HCT116 (cell line): Measurements from ENCODE around the gene GPC5. TPM values are rescaled to one million over a fixed set of nuclear protein-coding genes. Genes with fewer than 3 reads are reported as not detected.

Experiments
- ATAC-seq: fragments of 200-7000 bp; cut with Tn5 transposase; 2 replicates; pipeline ENCODE4 v1.9.1; 2020; ENCODE audit warnings: mild to moderate bottlenecking, moderate library complexity
- BruUV-seq: library from RNA; stranded (reverse); fragments of 400-500 nt; replicated peaks from 2 replicates; lab custom pipeline; 2021; lab: Mats Ljungman, UMichigan
- CTCF ChIA-PET: fragments of 300-600 bp; sonication (Branson Sonifier 250); formaldehyde crosslinking; loops from one replicate; lab custom pipeline; 2021; ENCODE audit warnings: antibody characterized with exemption; lab: Charles Lee
- POLR2A ChIA-PET: fragments of 300-600, 350-600 bp; sonication (Branson Sonifier 250); formaldehyde crosslinking; loops from one replicate; lab custom pipeline; 2021; ENCODE audit warnings: antibody characterized with exemption; lab: Charles Lee
- RAD21 ChIA-PET, 2 experiments: fragments of 300-600 bp; sonication (Branson Sonifier 250); formaldehyde crosslinking; loops; one replicate each; lab custom pipeline; 2023; ENCODE audit warnings: low total read pairs in 2 of 2; ENCODE audit not compliant: uncharacterized antibody in 2 of 2, unreplicated experiment in 2 of 2, low non-redundant PET in 1 of 2; lab: Charles Lee
- DNase-seq: peaks from one replicate; pipeline ENCODE4 v3.0.0-alpha.2; 2010; ENCODE audit warnings: low read depth, low spot score
- H2AFZ ChIP-seq: fragments of 200-600 bp; shearing (Covaris generic), sonication (generic); 2 replicates; pipeline ENCODE4 v1.6.1; 2017; ENCODE audit warnings: low read depth, mixed run types, mixed read lengths, antibody characterized with exemption, low read length; ENCODE audit not compliant: poor library complexity, severe bottlenecking
- H3K27ac ChIP-seq: 2 replicates; pipeline ENCODE4 v1.5.1; 2012; ENCODE audit warnings: low read depth, low read length
- H3K27me3 ChIP-seq: fragments of 200-600 bp; sonication (generic); 2 replicates; pipeline ENCODE4 v1.6.1; 2016; ENCODE audit warnings: mixed run types, low read length, mixed read lengths; ENCODE audit not compliant: insufficient read depth
- H3K36me3 ChIP-seq, 2 experiments: fragments of 200-500 bp in 1 of 2; fragments of 200-600 bp in 1 of 2; sonication (Bioruptor generic) in 1 of 2; sonication (generic) in 1 of 2; 2 replicates each; pipeline versions ENCODE4 v1.5.1 to v1.6.1; 2014 to 2016; ENCODE audit warnings: low read length in 2 of 2, inconsistent platforms in 1 of 2, mixed read lengths in 1 of 2, mixed run types in 1 of 2; ENCODE audit not compliant: insufficient read depth in 2 of 2, control insufficient read depth in 1 of 2
- H3K4me1 ChIP-seq, 2 experiments: fragments of 200-600 bp in 1 of 2; sonication (generic) in 1 of 2; 2 replicates each; pipeline versions ENCODE4 v1.5.1 to v1.6.1; 2012 to 2017; ENCODE audit warnings: low read length in 2 of 2, inconsistent platforms in 1 of 2, mild to moderate bottlenecking in 1 of 2, mixed read lengths in 1 of 2, mixed run types in 1 of 2, moderate library complexity in 1 of 2; ENCODE audit not compliant: insufficient read depth in 2 of 2, control insufficient read depth in 1 of 2
- H3K4me2 ChIP-seq: fragments of 200-600 bp; sonication (generic); 2 replicates; pipeline ENCODE4 v1.6.1; 2017; ENCODE audit warnings: mixed run types, low read length, mixed read lengths
- H3K4me3 ChIP-seq, 2 experiments: fragments of 200-600 bp in 1 of 2; sonication (generic) in 1 of 2; replicated peaks in 1 of 2; 2 replicates each; pipeline ENCODE4 v1.5.1; 2011 to 2016; ENCODE audit warnings: low read length in 2 of 2, control low read depth in 1 of 2, low read depth in 1 of 2, mild to moderate bottlenecking in 1 of 2, mixed read lengths in 1 of 2, mixed run types in 1 of 2
- H3K79me2 ChIP-seq: fragments of 200-600 bp; sonication (generic); 2 replicates; pipeline ENCODE4 v1.6.1; 2017; ENCODE audit warnings: mild to moderate bottlenecking, mixed run types, low read length, moderate library complexity, mixed read lengths; ENCODE audit not compliant: insufficient read depth
- H3K9ac ChIP-seq: fragments of 200-600 bp; sonication (generic); 2 replicates; pipeline ENCODE4 v1.6.1; 2016; ENCODE audit warnings: low read length, mixed read lengths
- H3K9me2 ChIP-seq: fragments of 200-600 bp; sonication (generic), shearing (Covaris generic); 2 replicates; pipeline ENCODE4 v1.6.1; 2017; ENCODE audit warnings: mixed run types, mild to moderate bottlenecking, moderate library complexity; ENCODE audit not compliant: insufficient read depth
- H3K9me3 ChIP-seq, 2 experiments: fragments of 200-500 bp in 1 of 2; fragments of 200-600 bp in 1 of 2; sonication (Bioruptor generic) in 1 of 2; sonication (generic) in 1 of 2; 2 replicates each; pipeline ENCODE4 v1.6.1; 2014 to 2017; ENCODE audit warnings: low read length in 2 of 2, mixed read lengths in 2 of 2, inconsistent platforms in 1 of 2, low read depth in 1 of 2, mild to moderate bottlenecking in 1 of 2, mixed run types in 1 of 2, moderate library complexity in 1 of 2; ENCODE audit not compliant: control insufficient read depth in 1 of 2, insufficient read depth in 1 of 2
- H4K20me1 ChIP-seq: fragments of 200-600 bp; sonication (generic), shearing (Covaris generic); 2 replicates; pipeline ENCODE4 v1.6.1; 2017; ENCODE audit warnings: mixed run types, mild to moderate bottlenecking, moderate library complexity; ENCODE audit not compliant: insufficient read depth
- CEBPB ChIP-seq: IDR thresholded peaks from 2 replicates; pipeline ENCODE4 v1.6.1; 2012; ENCODE audit warnings: low read depth
- ELF1 ChIP-seq: IDR thresholded peaks from 2 replicates; pipeline ENCODE4 v1.6.1; 2012; ENCODE audit warnings: low read depth, borderline replicate concordance
- EZH2 ChIP-seq: fragments of 200-600 bp; sonication (generic); IDR thresholded peaks from 2 replicates; pipeline ENCODE4 v1.6.1; 2017; ENCODE audit warnings: antibody characterized with exemption, mixed run types
- EZH2phosphoT487 ChIP-seq: fragments of 200-600 bp; IDR thresholded peaks from 2 replicates; pipeline ENCODE4 v1.6.1; 2018; ENCODE audit warnings: antibody characterized with exemption, borderline replicate concordance
- FOSL1 ChIP-seq: IDR thresholded peaks from 2 replicates; pipeline ENCODE4 v1.6.1; 2012; ENCODE audit warnings: low read depth
- JUND ChIP-seq: IDR thresholded peaks from 2 replicates; pipeline ENCODE4 v1.6.1; 2012
- MAX ChIP-seq: IDR thresholded peaks from 2 replicates; pipeline ENCODE4 v1.6.1; 2012
- POLR2A ChIP-seq: IDR thresholded peaks from 2 replicates; pipeline ENCODE4 v1.7.0; 2011; ENCODE audit warnings: borderline replicate concordance; ENCODE audit not compliant: insufficient read depth, insufficient read length; ENCODE audit errors: extremely low read depth
- POLR2AphosphoS5 ChIP-seq: IDR thresholded peaks from 2 replicates; pipeline ENCODE4 v1.6.1; 2011; ENCODE audit warnings: mild to moderate bottlenecking, low read depth, low read length, moderate library complexity
- SP1 ChIP-seq: IDR thresholded peaks from 2 replicates; pipeline ENCODE4 v1.6.1; 2012; ENCODE audit warnings: low read depth
- TCF7L2 ChIP-seq: IDR thresholded peaks from 2 replicates; pipeline ENCODE4 v1.7.0; 2011; ENCODE audit warnings: borderline replicate concordance, inconsistent platforms; ENCODE audit not compliant: insufficient read depth, insufficient read length; ENCODE audit errors: extremely low read depth
- ZBTB33 ChIP-seq: IDR thresholded peaks from 2 replicates; pipeline ENCODE4 v1.6.1; 2011; ENCODE audit warnings: mild to moderate bottlenecking, low read length, moderate library complexity; ENCODE audit not compliant: insufficient replicate concordance; ENCODE audit errors: extremely low read depth
- ZFX ChIP-seq: fragments of 450-650 bp; IDR thresholded peaks from 2 replicates; pipeline ENCODE4 v1.6.1; 2017
- ZNF274 ChIP-seq: fragments of 200-500 bp; sonication (Bioruptor generic); IDR thresholded peaks from 2 replicates; pipeline ENCODE4 v1.6.1; 2014; ENCODE audit warnings: mild to moderate bottlenecking, low read depth, low read length, inconsistent platforms
- intact Hi-C: fragments of 100-400 bp; cut with micrococcal nuclease; formaldehyde crosslinking; loops from 2 replicates; pipeline ENCODE4 v1.10.0; 2022
- total RNA-seq: library from RNA; stranded (reverse); gene quantifications from one replicate; pipeline ENCODE4 v1.2.1, GENCODE V29; 2021; ENCODE audit not compliant: unreplicated experiment
- TF ChIP-seq, protein P1 (sequence below), 3 experiments: fragments of 200-600 bp in 1 of 3; sonication (generic) in 1 of 3; IDR thresholded peaks in 2 of 3; conservative IDR thresholded peaks in 1 of 3; 2 replicates each; pipeline ENCODE4 v1.5.1; 2012 to 2017; ENCODE audit warnings: low read depth in 2 of 3, low read length in 2 of 3, antibody characterized with exemption in 1 of 3, borderline replicate concordance in 1 of 3, control low read depth in 1 of 3, mild to moderate bottlenecking in 1 of 3, mixed read lengths in 1 of 3, mixed run types in 1 of 3, moderate library complexity in 1 of 3; ENCODE audit not compliant: insufficient read depth in 1 of 3

Gene GPC5
- total RNA-seq, 1 experiment from 2014 or later, result not detected

DNA sequence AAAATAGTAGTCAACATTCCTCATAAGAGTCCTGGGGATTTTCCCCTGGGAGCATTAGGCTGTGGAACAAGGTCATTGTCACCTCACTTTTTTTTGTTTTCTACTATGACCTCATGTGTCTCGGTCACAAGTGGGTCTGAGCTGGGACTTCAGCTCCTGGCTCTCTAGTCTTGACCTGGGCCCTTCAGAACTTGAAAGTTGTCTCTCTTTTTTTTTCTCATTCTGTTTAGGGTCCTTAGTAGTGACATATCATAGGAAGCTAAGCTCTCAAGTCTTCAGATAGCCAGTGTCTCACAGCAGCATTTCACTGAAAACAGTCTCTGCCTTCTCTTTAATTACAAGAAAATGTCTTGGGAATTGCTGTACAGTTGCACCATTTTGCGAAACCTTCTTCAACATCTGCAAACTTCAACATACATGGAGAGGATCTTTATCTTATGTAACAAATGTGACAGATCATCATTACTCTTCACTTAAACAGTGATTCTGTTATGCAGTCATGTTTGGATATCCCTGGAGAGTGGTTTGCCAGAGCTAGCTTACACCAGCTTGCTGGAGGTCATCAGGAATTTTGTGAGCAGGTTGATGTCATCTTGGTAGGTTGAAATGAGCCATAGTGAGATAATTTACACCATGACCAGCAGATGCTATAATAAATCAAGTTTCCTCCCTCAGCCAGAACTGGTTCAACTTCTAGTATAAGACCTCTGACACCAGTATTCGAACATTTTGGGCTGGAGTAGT lies 131.5 kb downstream of the GPC5 start:
- ChIA-PET POLR2A (no interaction called here), CTCF (no interaction called here)

More for the DNA sequence above, 131.5 kb downstream of the GPC5 start:
- H3K9ac ChIP-seq, result no peak overlapping the region
- intact Hi-C loops, result no loop called here
- no peak for DNase-seq
- no TSS peak for BruUV-seq
- H3K9me3 ChIP-seq, result peaks cover 5 to 20% of the 10 kb centered on the region in 2 experiments; a peak in 2 of 4 replicates
- H4K20me1 ChIP-seq, result no peaks in the 10 kb centered on the region
- no peaks in the 10 kb centered on the region for H3K4me1 ChIP-seq
- H2AFZ ChIP-seq, result no peak overlapping the region
- H3K79me2 ChIP-seq, result no peaks in the 10 kb centered on the region
- H3K9me2 ChIP-seq, result no peaks in the 10 kb centered on the region
- H3K4me2 ChIP-seq, result no peak overlapping the region
- no peak for ATAC-seq
- TF ChIP-seq ZNF274 (no peak), POLR2AphosphoS5 (no peak), POLR2A (no peak), JUND (no peak), ZFX (no peak), MAX (no peak), SP1 (no peak), ZBTB33 (no peak), CEBPB (no peak), ELF1 (no peak), FOSL1 (no peak), EZH2phosphoT487 (no peak), TCF7L2 (no peak), EZH2 (no peak)
- TF ChIP-seq, protein P1, sequence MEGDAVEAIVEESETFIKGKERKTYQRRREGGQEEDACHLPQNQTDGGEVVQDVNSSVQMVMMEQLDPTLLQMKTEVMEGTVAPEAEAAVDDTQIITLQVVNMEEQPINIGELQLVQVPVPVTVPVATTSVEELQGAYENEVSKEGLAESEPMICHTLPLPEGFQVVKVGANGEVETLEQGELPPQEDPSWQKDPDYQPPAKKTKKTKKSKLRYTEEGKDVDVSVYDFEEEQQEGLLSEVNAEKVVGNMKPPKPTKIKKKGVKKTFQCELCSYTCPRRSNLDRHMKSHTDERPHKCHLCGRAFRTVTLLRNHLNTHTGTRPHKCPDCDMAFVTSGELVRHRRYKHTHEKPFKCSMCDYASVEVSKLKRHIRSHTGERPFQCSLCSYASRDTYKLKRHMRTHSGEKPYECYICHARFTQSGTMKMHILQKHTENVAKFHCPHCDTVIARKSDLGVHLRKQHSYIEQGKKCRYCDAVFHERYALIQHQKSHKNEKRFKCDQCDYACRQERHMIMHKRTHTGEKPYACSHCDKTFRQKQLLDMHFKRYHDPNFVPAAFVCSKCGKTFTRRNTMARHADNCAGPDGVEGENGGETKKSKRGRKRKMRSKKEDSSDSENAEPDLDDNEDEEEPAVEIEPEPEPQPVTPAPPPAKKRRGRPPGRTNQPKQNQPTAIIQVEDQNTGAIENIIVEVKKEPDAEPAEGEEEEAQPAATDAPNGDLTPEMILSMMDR (IDR thresholded peaks at IDR 0.05 in 2 of 3, conservative IDR thresholded peaks at IDR 0.05 in 1 of 3; ENCODE audit: borderline replicate concordance in 1 of 3, insufficient read depth in 1 of 3, low read depth in 2 of 3, low read length in 2 of 3), result no peak
- H3K4me3 ChIP-seq, result no peak overlapping the region
- no peaks in the 10 kb centered on the region for H3K27me3 ChIP-seq
- H3K27ac ChIP-seq, result no peak overlapping the region
- RAD21 ChIA-PET, result no interaction called here
- no peaks in the 10 kb centered on the region for H3K36me3 ChIP-seq
